ENCODE data around the gene HMX1.

GRCh38 chr4:8894424-8894816 is 22.8 kb upstream of the HMX1 start:
- TF ChIP-seq CTCF (IDR thresholded peaks at IDR 0.05) (no peak), EZH2 (IDR thresholded peaks at IDR 0.05; ENCODE audit: borderline replicate concordance, insufficient read depth, low read depth, low read length, poor library complexity, severe bottlenecking) (no peak)

All from B cell (primary cell).